Calu3 (cell line): ENCODE measurements around the gene MAK. TPM values are rescaled to one million over a fixed set of nuclear protein-coding genes. Genes with fewer than 3 reads are reported as not detected.
"Not testable (repeated sequence)": the region's sequence is repeated elsewhere in the genome, so short reads cannot be mapped to it uniquely, and the experiment has no call there.

Experiments used
- BruUV-seq: library from RNA; stranded (reverse); fragments of 400-500 nt; replicated peaks from 2 replicates; lab custom pipeline; 2021; lab: Mats Ljungman, UMichigan
- CTCF ChIA-PET: fragments of 300-600 bp; sonication (Branson Sonifier 250); formaldehyde crosslinking; loops from one replicate; lab custom pipeline; 2022; ENCODE audit warnings: antibody characterized with exemption; lab: Charles Lee
- DNase-seq: peaks from one replicate; pipeline ENCODE4 v3.0.0; 2022
- H3K27ac Mint-ChIP-seq: one replicate; pipeline ENCODE4 v1.8.0; 2022; ENCODE audit warnings: mixed read lengths; ENCODE audit not compliant: unreplicated experiment
- H3K27me3 Mint-ChIP-seq: one replicate; pipeline ENCODE4 v1.8.0; 2022; ENCODE audit warnings: mixed read lengths; ENCODE audit not compliant: unreplicated experiment
- H3K36me3 Mint-ChIP-seq: one replicate; pipeline ENCODE4 v1.8.0; 2022; ENCODE audit warnings: mild to moderate bottlenecking, moderate library complexity, mixed read lengths; ENCODE audit not compliant: insufficient read depth, unreplicated experiment
- H3K4me1 Mint-ChIP-seq: one replicate; pipeline ENCODE4 v1.8.0; 2022; ENCODE audit warnings: mild to moderate bottlenecking, low read depth, mixed read lengths; ENCODE audit not compliant: unreplicated experiment
- H3K4me3 Mint-ChIP-seq: one replicate; pipeline ENCODE4 v1.8.0; 2022; ENCODE audit warnings: mild to moderate bottlenecking, low read depth, moderate library complexity, mixed read lengths; ENCODE audit not compliant: unreplicated experiment
- H3K9me3 Mint-ChIP-seq: one replicate; pipeline ENCODE4 v1.8.0; 2022; ENCODE audit warnings: low read depth, mixed read lengths; ENCODE audit not compliant: unreplicated experiment
- CTCF ChIP-seq: fragments of 200-600 bp; IDR thresholded peaks from one replicate; pipeline ENCODE4 v1.8.0; 2022; ENCODE audit warnings: antibody characterized with exemption; ENCODE audit not compliant: unreplicated experiment
- intact Hi-C: fragments of 100-400 bp; cut with micrococcal nuclease; formaldehyde crosslinking; loops from one replicate; pipeline ENCODE4 v1.10.0; 2022; ENCODE audit not compliant: unreplicated experiment
- total RNA-seq: library from RNA; stranded (reverse); gene quantifications from 2 replicates; pipeline ENCODE4 v1.2.3, GENCODE V29; 2022

The MAK gene
- total RNA-seq, 1 experiment from 2014 or later, result 0.35 TPM

GRCh38 chr6:10831609-10832008 lies 6.7 kb downstream of the MAK start:
- no peaks in the 10 kb centered on the region for H3K4me1 Mint-ChIP-seq
- H3K36me3 Mint-ChIP-seq, result no peaks in the 10 kb centered on the region
- CTCF ChIA-PET, result interaction anchor here (0.6 kb wide), 1 partner anchor 22 kb away, joined by 5 read pairs; no protein-coding TSS in a partner anchor
- no peak for TF ChIP-seq CTCF
- BruUV-seq, result no TSS peak
- H3K27ac Mint-ChIP-seq, result no peak overlapping the region
- H3K27me3 Mint-ChIP-seq, result no peaks in the 10 kb centered on the region
- intact Hi-C loops, result no loop called here
- no peak for DNase-seq
- no peak overlapping the region for H3K4me3 Mint-ChIP-seq
- no peaks in the 10 kb centered on the region for H3K9me3 Mint-ChIP-seq

GRCh38 chr6:10824819-10825218 lies 13.5 kb downstream of the MAK start:
- no peak overlapping the region for H3K4me3 Mint-ChIP-seq
- H3K27me3 Mint-ChIP-seq, result no peaks in the 10 kb centered on the region
- DNase-seq, result no peak
- no peak overlapping the region for H3K27ac Mint-ChIP-seq
- H3K9me3 Mint-ChIP-seq, result no peaks in the 10 kb centered on the region
- intact Hi-C loops, result no loop called here
- no peaks in the 10 kb centered on the region for H3K36me3 Mint-ChIP-seq
- H3K4me1 Mint-ChIP-seq, result no peaks in the 10 kb centered on the region
- no peak for TF ChIP-seq CTCF
- no TSS peak for BruUV-seq
- CTCF ChIA-PET, result no interaction called here

- no peak for DNase-seq
- no peak for TF ChIP-seq CTCF
- no peaks in the 10 kb centered on the region for H3K9me3 Mint-ChIP-seq
- no TSS peak for BruUV-seq
- no peaks in the 10 kb centered on the region for H3K36me3 Mint-ChIP-seq
- no peak overlapping the region for H3K27ac Mint-ChIP-seq
- intact Hi-C loops, result no loop called here
- CTCF ChIA-PET, result no interaction called here
- no peaks in the 10 kb centered on the region for H3K4me1 Mint-ChIP-seq
- H3K27me3 Mint-ChIP-seq, result no peaks in the 10 kb centered on the region
- H3K4me3 Mint-ChIP-seq, result no peak overlapping the region
These were observed 14.0 kb downstream of the MAK start for GRCh38 chr6:10824297-10824696.

- BruUV-seq, H3K4me3 Mint-ChIP-seq, H3K27ac Mint-ChIP-seq, DNase-seq, H3K9me3 Mint-ChIP-seq, H3K36me3 Mint-ChIP-seq, H3K4me1 Mint-ChIP-seq, H3K27me3 Mint-ChIP-seq, intact Hi-C loops: not testable (repeated sequence)
- CTCF ChIA-PET, result interaction anchor here (0.6 kb wide), 1 partner anchor 193 kb away, joined by 9 read pairs; no protein-coding TSS in a partner anchor
These were observed 24.2 kb downstream of the MAK start for GRCh38 chr6:10814176-10814575.

GRCh38 chr6:10809098-10809497 lies 29.2 kb downstream of the MAK start:
- Mint-ChIP-seq H3K4me3 (no peak overlapping the region), H3K4me1 (no peaks in the 10 kb centered on the region)
- TF ChIP-seq CTCF, result no peak

More at GRCh38 chr6:10809098-10809497, 29.2 kb downstream of the MAK start:
- Mint-ChIP-seq H3K27ac (no peak overlapping the region), H3K9me3 (no peaks in the 10 kb centered on the region), H3K36me3 (no peaks in the 10 kb centered on the region), H3K27me3 (no peaks in the 10 kb centered on the region)
- DNase-seq, result no peak
- BruUV-seq, result no TSS peak
- intact Hi-C loops, result loop anchor here (10.0 kb wide), 1 partner anchor 114 kb away; the partner anchor contains the start of genes C6orf52 and PAK1IP1
- CTCF ChIA-PET, result no interaction called here
